ENCODE results near the gene CECR2.
A peak's percentile ranks its signal among the peaks of the same experiment; 100 is the strongest.

Gene CECR2

DNA sequence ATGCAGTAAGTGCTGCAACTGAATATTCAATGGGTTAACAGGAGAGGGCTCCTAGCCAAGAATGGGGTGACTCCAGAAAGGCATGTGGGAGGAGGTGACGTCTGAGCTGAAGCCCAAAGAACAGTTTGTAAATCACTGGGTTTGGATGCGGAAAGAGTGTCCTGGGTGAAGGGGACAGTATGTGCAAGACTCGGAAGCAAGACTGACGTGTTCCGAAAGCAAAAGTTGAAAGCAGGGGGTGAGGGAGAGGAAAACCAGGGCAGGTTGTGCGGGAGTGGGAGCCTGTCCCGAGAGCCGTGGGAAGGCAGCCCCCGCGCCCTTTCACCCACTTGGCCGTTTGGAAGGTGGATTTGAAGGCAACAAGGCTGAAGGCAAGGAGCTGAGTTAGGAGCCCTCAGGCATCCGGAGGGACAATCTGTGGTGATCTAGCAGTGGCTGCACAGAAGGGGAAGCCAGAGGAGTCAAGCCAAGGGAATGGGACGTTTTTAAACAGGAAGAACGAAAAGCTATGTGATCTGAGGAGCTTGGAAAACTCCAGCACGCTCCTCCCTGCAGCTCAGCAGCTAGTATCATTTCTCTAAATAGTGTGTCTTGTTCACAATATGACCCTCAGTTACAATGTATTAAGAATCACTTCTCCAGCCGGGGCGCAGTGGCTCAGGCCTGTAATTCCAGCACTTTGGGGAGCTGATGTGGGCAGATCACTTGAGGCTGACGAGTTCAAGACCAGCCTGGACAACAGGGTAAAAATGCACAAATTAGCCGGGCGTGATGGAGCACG is 201.8 kb downstream of the CECR2 start:
- DNase-seq (ENCODE audit: low spot score): peak; percentile 89

DNA sequence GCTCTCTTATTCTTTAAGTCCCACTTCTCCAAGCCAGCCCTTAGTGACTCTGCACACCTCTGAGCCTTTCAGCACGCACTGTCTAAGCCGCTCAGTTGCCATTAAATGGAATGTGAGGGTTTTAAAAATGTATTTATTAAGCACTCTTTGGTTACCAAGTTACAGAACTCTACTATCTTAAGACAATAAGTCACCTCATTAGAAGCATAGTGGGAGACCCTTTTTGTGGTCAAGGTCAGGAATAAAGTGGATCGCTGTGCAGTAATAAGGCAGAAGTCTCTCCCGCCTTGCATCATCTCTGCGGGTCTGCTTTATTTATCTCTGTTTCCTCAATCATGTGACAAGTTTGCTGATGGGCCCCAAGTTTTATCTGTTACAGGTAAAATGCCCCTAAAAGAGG is 205.9 kb downstream of the CECR2 start:
- DNase-seq (ENCODE audit: low spot score): no peak

DNA sequence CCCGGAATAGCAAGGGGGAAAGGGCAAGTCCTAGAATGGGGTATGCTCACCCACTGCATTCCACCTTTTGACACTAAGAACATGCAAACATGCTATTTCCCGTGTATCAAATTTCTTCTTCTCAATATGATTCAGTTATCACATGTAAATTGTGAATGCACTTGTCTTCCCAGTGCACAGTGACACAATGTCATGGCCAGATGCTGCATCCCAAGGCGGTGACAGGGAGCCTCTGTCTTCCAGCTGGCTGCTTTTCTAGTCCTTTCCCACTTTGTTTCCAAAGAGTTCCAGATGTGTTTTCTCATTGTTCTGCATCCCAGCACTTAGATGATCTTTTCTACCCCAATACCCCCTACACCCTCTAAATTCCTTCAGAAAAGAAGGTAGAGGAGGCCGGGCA is 206.4 kb downstream of the CECR2 start:
- DNase-seq (ENCODE audit: low spot score): peak; percentile 63

DNA sequence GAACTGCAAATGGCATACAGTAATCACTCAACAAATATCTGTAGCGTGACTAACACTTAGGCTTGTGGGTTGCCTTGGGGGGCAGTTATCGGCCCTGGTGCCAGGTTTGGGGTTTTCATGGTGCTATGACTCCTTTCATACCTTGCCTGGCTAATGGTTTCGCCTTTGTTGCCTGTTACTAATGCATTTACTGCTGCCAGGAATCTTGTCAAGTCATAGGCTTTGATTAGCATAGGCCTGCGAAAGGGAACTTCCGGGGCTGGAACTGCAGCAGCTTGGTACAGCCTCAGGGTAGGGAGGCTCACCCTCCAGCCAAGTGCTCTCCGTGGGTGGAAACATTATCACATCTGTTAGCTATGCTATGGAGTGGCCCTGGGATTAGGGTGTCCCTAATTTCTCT is 207.2 kb downstream of the CECR2 start:
- DNase-seq (ENCODE audit: low spot score): no peak

DNA sequence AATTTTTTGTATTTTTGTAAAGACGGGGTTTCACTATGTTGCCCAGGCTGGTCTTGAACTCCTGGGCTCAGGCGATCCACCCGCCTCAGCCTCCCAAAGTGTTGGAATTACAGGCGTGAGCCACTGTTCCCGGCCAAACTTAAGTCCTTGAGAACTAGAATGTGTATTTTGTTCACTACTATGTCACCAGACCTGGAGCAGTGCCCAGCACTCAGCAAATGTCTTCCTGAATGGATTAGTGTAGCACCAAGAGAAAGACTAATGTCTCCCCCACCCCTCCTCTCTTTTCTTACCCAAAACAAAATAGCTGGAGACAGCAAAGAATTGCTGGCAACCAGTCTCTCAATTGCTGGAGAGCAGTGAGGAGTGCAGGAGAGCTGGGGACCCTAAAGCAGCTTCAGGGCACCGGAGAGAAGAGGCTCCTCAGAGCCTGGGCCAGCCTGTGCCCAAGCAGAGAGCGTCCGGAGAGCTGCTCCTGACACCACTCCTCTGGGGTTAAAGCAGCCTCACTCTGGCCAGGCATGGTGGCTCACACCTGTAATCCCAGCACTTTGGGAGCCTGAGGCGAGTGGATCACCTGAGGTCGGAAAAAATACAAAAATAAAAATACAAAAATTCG is 209.0 kb downstream of the CECR2 start:
- peak; percentile 85 for DNase-seq (ENCODE audit: low spot score)

DNA sequence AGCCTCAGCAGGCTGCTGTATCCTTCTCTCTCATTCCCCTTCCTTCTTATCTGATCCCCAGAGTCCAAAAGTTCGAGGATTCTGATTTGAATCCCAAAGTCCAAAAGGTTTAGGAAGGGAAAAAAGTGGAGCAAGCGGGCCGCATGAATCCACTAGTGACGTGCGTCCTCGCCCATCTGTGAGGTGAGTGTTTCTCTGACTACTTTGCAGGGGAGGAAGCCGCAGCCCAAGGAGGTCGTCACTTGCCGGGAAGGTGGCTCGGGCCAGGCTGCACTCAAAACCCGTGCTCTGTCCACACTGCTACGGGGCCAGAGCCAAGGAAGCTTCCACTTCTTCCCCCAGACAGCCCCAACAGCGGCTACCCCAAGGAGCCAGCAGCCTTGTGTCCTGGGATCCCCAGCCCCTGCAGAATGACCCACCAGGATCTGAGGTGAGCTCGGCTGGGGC is 210.3 kb downstream of the CECR2 start:
- no peak for DNase-seq (ENCODE audit: low spot score)

DNA sequence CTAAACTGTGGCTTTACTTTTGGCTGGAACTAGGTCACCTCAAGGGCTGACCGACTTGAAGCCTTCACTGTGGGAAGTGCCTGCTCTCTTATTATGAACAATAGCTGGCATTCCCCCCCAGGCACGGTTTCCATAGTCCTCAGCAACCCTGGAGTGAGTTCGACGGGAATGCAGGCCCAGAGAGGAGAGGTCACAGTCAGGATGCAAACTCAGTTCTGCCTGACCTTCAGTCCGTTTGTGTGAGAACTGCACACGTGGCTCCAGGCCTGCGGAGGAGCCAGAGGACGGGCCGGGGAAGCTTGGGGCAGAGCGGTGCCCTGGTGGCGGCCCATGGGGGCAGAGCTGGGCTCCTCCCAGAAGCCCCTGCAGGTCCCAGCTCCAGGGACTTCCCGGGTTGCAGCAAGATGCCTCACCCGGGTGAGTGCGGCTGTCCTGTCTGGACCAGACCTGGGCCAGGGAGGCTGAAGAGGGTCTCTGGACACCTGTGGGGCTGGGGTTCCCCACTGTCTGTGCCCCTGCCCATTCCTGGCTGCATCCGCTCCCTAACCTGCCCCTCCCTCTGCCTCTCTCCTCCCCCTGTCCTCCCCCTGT is 211.3 kb downstream of the CECR2 start:
- DNase-seq (ENCODE audit: low spot score): no peak

DNA sequence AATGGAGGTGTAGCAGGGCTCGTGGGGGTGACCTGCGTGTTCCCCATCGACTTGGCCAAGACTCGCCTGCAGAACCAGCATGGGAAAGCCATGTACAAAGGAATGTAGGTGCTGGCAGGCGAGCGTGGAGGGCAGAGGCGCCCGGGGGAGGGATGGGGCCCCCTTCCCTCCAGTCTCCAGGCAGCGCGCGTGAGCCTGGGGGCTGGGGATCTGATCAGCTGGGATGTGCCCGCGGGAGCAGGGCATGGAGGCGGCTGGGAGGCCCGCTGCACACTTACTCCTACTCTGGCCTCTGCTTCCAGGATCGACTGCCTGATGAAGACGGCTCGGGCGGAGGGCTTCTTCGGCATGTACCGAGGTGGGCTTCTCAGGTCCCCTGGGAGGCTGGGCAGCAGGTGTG is 211.8 kb downstream of the CECR2 start:
- no peak for DNase-seq (ENCODE audit: low spot score)

DNA sequence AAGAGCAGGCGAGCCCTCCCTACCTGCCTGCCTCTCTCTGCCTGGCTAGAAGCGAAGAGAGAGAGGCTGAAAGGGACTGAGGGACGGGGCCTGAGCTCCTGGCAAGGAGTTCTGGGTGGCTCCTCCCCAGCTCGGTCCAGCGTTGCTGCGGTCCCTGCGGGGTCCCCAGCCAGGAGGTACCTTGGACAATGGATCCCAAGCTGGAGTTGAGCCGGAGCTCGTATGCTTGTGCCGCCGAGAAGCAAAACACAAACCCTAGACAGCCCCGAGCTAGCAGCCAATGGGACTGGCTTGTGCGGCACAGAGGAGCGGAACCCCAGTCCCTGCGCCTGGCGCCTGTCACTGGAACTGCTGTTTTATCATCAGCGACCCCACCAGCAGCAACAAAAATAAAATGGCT is 212.4 kb downstream of the CECR2 start:
- DNase-seq (ENCODE audit: low spot score): no peak

DNA sequence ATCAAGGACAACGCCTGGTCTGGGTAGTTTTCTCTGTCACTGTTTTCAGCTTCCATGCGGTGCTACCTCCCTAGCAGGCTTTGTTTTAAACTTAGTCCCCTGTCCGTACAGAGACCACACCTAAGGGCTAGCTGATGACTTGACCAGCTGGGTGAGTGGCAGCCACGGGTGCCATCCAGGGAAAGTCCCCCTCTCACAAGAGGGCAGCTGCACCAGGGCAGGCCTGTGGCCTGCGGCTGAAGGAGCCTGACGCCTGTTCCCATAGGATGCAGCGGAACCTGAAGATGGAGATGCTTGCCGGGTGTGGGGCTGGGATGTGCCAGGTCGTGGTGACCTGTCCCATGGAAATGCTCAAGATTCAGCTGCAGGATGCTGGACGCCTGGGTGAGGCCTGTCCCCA is 213.9 kb downstream of the CECR2 start:
- no peak for DNase-seq (ENCODE audit: low spot score)

DNA sequence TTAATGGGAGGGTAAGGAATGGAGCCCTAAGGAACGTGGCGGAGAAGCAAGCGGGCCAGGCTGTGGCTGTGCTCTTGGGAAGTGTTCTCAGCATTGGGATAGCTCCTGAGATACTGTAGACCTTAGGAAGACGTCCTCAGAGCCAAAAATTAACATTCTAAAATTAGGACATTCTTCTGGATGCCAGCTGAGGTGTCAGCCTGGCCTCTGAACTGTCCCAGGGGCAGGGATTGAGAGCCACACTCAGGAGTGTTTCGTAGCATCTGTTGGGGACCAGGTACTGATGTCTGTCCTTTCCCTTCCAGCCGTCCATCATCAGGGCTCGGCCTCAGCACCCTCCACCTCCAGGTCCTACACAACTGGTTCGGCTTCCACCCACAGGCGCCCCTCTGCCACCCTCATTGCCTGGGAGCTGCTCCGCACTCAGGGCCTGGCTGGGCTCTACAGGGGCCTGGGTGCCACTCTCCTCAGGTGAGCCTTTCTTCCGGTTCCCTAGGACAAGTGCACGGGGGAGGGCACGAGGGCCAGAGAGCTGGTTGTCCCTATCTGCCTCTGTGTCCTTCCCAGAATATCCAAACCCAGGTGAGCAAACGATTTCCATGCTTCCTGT is 217.7 kb downstream of the CECR2 start:
- DNase-seq (ENCODE audit: low spot score): no peak

DNA sequence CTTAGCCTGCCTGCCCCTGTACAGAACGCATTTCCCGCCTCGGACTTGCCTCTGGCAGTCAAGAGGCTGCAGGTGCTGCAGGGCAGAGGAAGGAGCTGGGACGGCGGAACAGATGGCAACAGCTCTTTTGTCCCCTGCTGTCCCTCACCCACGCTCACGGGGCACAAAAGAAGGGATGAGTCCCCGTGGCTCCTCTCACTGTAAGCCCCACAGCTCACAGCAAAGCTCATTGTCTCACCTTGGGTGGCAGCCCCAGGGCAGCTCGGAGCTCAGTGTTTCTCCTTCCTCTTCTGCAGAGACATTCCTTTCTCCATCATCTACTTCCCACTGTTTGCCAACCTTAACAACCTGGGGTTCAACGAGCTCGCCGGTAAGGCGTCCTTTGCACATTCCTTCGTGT is 218.4 kb downstream of the CECR2 start:
- no peak for DNase-seq (ENCODE audit: low spot score)

DNA sequence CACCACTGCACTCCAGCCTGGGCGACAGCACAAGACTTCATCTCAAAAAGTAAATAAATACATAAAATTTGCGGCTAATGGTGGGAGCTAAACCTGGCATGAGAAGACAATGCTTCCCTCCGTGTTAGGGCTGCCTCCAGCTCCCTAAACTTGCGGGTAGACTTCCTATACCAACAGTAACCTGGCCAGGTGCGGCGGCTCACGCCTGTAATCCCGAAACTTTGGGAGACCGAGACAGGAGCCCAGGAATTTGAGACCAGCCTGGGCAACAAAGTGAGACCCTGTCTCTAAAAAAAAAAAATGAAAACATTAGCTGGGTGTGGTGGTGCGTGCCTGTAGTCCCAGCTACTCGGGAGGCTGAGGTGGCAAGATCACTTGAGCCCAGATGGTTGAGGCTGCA is 219.3 kb downstream of the CECR2 start:
- no peak for DNase-seq (ENCODE audit: low spot score)

DNA sequence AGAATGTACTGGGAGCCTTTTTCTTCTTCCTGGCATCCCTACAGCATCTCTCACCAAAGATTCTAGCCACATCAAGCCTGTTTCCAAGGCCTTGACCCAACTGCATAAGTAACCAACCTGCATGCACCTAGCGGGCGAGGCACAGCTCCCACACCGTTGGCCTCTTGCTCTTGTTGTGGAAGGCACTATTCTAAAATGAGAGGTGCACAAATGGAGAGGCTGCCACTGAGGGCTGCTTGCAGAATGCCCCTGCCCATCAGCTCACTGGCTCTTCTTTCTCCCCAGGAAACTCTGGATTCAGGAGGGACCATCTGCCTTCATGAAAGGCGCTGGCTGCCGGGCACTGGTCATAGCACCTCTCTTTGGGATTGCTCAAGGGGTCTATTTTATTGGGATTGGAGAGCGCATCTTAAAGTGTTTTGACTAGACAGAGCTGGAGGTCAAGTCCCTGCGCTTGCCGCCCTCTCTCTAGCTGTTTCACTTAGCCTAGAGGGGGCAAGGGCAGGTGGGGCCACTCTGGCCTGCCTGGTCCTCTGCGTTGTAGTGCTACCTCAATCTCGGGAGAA is 220.6 kb downstream of the CECR2 start:
- no peak for DNase-seq (ENCODE audit: low spot score)

DNA sequence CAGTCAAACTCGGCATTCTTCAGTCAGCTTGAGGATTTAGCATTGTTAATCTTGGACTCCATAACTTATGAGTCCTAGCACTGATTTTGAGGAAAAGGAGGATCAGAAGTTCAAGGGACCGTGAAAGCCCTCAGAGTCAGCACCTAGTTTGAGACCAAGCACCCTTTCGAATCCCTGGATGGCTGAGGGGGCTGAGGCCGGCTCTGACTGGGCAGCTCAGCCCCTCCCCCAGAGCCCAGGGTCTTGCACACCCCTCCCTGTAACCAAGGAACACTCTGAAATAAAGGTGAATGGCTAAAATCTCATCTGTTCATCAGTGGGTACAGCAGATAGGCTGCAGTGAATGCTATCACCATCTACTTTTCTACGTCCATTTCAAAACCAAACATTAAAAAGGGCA is 221.3 kb downstream of the CECR2 start:
- DNase-seq (ENCODE audit: low spot score): no peak

DNA sequence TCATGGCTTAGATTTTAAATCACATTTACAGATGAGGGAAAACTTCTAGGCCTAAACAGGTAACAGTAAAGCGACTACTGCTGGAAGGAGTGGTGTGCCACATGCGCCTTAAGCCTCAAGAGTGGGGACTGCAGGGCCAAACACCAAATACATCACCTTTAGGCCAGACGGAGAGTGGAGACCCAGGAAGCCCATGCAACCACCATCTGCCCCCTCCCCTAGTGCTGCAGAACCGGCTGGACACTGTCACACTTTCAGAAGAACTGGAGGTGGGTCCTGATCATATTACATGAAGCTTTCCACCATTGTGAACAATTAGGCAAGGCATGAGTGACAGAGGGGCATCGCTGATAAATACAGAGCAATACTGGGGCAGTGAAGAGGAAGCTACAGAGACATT is 222.9 kb downstream of the CECR2 start:
- DNase-seq (ENCODE audit: low spot score): no peak

DNA sequence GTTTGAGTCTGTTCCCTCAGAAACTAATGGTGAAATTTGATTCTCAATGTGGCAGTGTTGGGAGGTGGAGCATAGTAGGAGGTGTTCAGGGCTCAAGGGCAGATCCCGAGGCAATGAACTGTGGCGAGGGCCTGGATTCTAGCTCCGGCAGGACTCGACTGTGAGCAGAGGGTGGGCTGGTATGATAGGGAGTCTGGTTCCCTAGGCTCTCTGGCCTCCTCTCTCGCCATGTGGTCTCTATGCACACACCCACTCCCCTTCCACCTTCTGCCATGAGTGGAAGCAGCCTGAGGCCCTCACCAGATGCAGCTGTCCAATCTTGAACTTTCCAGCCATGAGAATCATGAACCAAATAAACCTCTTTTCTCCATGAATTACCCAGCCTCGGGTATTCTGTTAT is 227.0 kb downstream of the CECR2 start:
- DNase-seq (ENCODE audit: low spot score): no peak

DNA sequence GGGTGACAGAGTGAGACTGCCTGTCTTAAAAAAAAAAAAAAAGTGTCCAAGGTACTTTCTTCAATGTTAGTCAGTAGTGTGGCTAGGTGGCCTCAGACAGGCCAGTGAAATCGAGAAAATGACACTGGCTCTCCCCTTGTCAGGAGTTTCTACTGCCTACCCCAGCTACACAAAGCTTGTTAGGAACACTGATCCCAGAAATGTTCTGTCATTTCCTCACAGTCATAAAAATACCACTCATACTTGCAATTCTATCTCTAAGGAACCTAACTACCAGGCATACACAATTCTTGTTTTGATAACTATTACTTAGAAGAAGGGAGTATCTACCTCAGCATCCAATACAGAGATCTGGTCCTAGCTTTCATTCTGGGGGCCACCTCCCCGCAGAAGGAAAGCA is 228.0 kb downstream of the CECR2 start:
- DNase-seq (ENCODE audit: low spot score): no peak

DNA sequence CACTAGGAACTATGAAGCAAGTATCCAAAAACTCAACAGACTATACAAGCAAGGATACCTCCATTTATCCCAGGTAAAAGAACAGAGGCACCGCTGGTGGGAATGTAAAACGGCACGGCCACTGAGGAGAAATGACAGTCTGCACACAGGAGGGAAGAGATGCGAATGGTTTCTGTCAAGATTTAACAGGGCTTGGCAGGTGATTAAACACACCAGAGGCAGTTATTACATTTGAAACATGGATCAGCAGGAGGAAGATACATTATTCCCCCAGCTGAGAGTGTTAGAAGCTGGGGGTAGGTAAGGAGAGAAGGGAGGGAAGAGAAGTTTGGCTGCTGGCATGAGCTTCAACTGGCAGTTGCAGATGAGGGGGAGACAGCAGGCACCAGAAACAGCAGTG is 229.1 kb downstream of the CECR2 start:
- DNase-seq (ENCODE audit: low spot score): no peak

DNA sequence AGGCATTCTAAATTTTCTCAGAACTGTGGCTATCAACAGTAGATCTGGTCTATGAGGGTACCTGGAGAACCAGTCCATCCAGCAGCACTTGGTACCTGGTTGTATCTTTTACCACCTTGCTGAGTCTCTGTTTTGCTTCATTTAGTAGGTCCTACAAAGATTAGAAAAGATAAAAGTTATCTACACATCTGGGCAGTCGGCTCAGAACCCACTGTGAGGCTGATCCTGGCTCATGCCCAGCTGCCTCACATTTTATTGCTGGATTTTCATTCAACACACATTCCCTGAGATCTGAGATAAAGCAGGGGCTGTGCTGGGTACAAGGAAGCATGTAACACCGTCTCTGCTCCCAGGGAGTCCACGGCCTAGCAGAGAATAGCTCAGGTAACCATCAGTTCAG is 231.8 kb downstream of the CECR2 start:
- DNase-seq (ENCODE audit: low spot score): no peak

DNA sequence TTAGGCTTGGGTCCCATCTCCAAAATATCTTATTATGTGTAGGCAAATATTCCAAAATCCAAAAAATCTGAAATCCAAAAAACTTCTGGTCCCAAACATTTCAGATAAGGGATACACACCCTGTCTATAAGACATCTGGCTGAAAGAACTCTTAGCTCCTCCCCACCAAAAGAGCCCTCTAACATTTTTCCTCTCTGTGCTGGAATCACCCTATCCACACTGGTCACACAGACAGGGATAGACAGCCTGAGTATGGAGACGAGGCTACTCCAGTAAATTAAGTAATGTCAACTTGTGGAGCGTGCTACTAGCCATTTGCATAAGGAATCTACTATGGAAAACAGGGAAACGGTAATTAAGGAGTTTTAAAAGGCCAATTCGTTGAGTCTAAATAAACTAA is 234.4 kb downstream of the CECR2 start:
- no peak for DNase-seq (ENCODE audit: low spot score)

DNA sequence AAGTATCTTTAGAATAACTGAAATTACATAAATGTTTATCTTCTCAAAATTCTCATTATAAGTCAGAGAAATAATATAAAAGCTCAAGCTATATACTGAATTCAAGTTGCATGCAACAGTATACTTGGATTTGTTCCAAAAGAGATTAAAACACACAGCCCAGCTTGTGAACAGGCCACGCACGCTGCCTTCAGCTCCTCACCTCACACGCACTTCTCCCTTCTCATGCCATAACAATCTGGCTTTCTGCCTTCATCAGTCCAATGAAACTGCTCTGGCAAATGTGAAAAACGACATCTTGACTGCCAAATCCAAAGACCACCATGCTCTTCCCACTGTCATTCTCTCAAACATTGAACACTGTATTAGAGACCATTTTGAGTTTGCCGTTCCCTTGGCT is 237.2 kb downstream of the CECR2 start:
- DNase-seq (ENCODE audit: low spot score): no peak

Measured in Ammon's horn (tissue), 1 donor.